Subcutaneous adipose tissue (tissue), 4 donors: ENCODE measurements around the gene PCSK2. TPM values are rescaled to one million over a fixed set of nuclear protein-coding genes. Genes with fewer than 3 reads are reported as not detected.

ENCODE experiments used
- CTCF ChIP-seq: fragments of 450-650 bp; IDR thresholded peaks from one replicate; pipeline ENCODE4 v1.5.1; 2016; ENCODE audit warnings: low read depth, mild to moderate bottlenecking, control low read depth, antibody characterized with exemption, moderate library complexity
- total RNA-seq, 4 donors: library from RNA; depleted of rRNA; stranded (reverse); fragments of >200 nt; gene quantifications; one replicate each; pipeline ENCODE4 v1.1.0, GENCODE V29; 2016

The PCSK2 gene
- total RNA-seq, 4 donors from 2014 or later = 0.19 TPM; not detected in 3

- TF ChIP-seq CTCF = no peak
Observed at GRCh38 chr20:17357238-17357637, 130.4 kb downstream of the PCSK2 start.

GRCh38 chr20:17358854-17359253 is 132.0 kb downstream of the PCSK2 start:
- no peak for TF ChIP-seq CTCF

- TF ChIP-seq CTCF = no peak
Observed at GRCh38 chr20:17364681-17365080, 137.8 kb downstream of the PCSK2 start.

- TF ChIP-seq CTCF = no peak
Observed at GRCh38 chr20:17365831-17366230, 139.0 kb downstream of the PCSK2 start.

- TF ChIP-seq CTCF = no peak
Observed at GRCh38 chr20:17369506-17369905, 142.7 kb downstream of the PCSK2 start.

- TF ChIP-seq CTCF = no peak
Observed at GRCh38 chr20:17372806-17373440, 146.1 kb downstream of the PCSK2 start.

- TF ChIP-seq CTCF = no peak
Observed at GRCh38 chr20:17374086-17374485, 147.2 kb downstream of the PCSK2 start.
